Measurements from ENCODE around the gene CYB561D2.

Gene CYB561D2

GRCh38 chr3:50392101-50392715 lies 41.5 kb downstream of the CYB561D2 start:
- no peak for TF ChIP-seq ZC3H10 (CRISPR knock-in tag; IDR thresholded peaks at IDR 0.05)
- no peak for TF ChIP-seq BACH2 (CRISPR knock-in tag; IDR thresholded peaks at IDR 0.05; ENCODE audit: borderline replicate concordance)
- no peak for TF ChIP-seq CSDC2 (CRISPR knock-in tag; IDR thresholded peaks at IDR 0.05)
- TF ChIP-seq SNAI2 (CRISPR knock-in tag; IDR thresholded peaks at IDR 0.05): no peak
- no peak for TF ChIP-seq ZFP30 (CRISPR knock-in tag; IDR thresholded peaks at IDR 0.05)
- no peak for TF ChIP-seq POU6F1 (CRISPR knock-in tag; IDR thresholded peaks at IDR 0.05; ENCODE audit: borderline replicate concordance, low read depth)
- TF ChIP-seq CREB5 (CRISPR knock-in tag; IDR thresholded peaks at IDR 0.05; ENCODE audit: low read depth): no peak
- TF ChIP-seq TOX (CRISPR knock-in tag; IDR thresholded peaks at IDR 0.05; ENCODE audit: borderline replicate concordance): no peak
- TF ChIP-seq GLIS3 (CRISPR knock-in tag; IDR thresholded peaks at IDR 0.05): no peak
- no peak for TF ChIP-seq ZNF565 (CRISPR knock-in tag; conservative IDR thresholded peaks at IDR 0.05; ENCODE audit: low read depth)
- no peak for TF ChIP-seq ISL1 (CRISPR knock-in tag; IDR thresholded peaks at IDR 0.05)
- TF ChIP-seq ZNF70 (CRISPR knock-in tag; IDR thresholded peaks at IDR 0.05): no peak
- no peak for TF ChIP-seq OSR1 (CRISPR knock-in tag; IDR thresholded peaks at IDR 0.05)
- no peak for TF ChIP-seq PATZ1 (CRISPR knock-in tag; IDR thresholded peaks at IDR 0.05; ENCODE audit: borderline replicate concordance)
- no peak for TF ChIP-seq ZNF8 (CRISPR knock-in tag; IDR thresholded peaks at IDR 0.05)
- TF ChIP-seq PPARA (CRISPR knock-in tag; IDR thresholded peaks at IDR 0.05; ENCODE audit: borderline replicate concordance): no peak
- TF ChIP-seq TSHZ2 (CRISPR knock-in tag; IDR thresholded peaks at IDR 0.05): no peak
- TF ChIP-seq TCF4 (CRISPR knock-in tag; IDR thresholded peaks at IDR 0.05; ENCODE audit: borderline replicate concordance): no peak
- no peak for ATAC-seq

- ATAC-seq: no peak
Measured at GRCh38 chr3:50393061-50393460, 42.4 kb downstream of the CYB561D2 start.

More at GRCh38 chr3:50393061-50393460, 42.4 kb downstream of the CYB561D2 start:
- TF ChIP-seq CSDC2 (CRISPR knock-in tag; IDR thresholded peaks at IDR 0.05): no peak
- no peak for TF ChIP-seq GLIS3 (CRISPR knock-in tag; IDR thresholded peaks at IDR 0.05)
- TF ChIP-seq ZNF565 (CRISPR knock-in tag; conservative IDR thresholded peaks at IDR 0.05; ENCODE audit: low read depth): no peak
- no peak for TF ChIP-seq CREB5 (CRISPR knock-in tag; IDR thresholded peaks at IDR 0.05; ENCODE audit: low read depth)
- TF ChIP-seq SNAI2 (CRISPR knock-in tag; IDR thresholded peaks at IDR 0.05): no peak
- no peak for TF ChIP-seq RARB (CRISPR knock-in tag; IDR thresholded peaks at IDR 0.05)
- TF ChIP-seq ZNF70 (CRISPR knock-in tag; IDR thresholded peaks at IDR 0.05): no peak
- no peak for TF ChIP-seq ZFP30 (CRISPR knock-in tag; IDR thresholded peaks at IDR 0.05)
- no peak for TF ChIP-seq POU6F1 (CRISPR knock-in tag; IDR thresholded peaks at IDR 0.05; ENCODE audit: borderline replicate concordance, low read depth)
- no peak for TF ChIP-seq ARNTL (CRISPR knock-in tag; IDR thresholded peaks at IDR 0.05; ENCODE audit: borderline replicate concordance, low read depth)
